HG02588 (cell line): ENCODE data around the gene ALG14.
A peak's percentile ranks its signal among the peaks of the same experiment; 100 is the strongest.
"Not testable (repeated sequence)": the region's sequence is repeated elsewhere in the genome, so short reads cannot be mapped to it uniquely, and the experiment has no call there.

Experiments
- ATAC-seq: cut with Tn5 transposase; IDR thresholded peaks from one replicate; pipeline ENCODE4 v1.9.1; 2021; ENCODE audit warnings: mild to moderate bottlenecking, moderate library complexity; ENCODE audit not compliant: unreplicated experiment

The ALG14 gene, protein sequence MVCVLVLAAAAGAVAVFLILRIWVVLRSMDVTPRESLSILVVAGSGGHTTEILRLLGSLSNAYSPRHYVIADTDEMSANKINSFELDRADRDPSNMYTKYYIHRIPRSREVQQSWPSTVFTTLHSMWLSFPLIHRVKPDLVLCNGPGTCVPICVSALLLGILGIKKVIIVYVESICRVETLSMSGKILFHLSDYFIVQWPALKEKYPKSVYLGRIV

DNA sequence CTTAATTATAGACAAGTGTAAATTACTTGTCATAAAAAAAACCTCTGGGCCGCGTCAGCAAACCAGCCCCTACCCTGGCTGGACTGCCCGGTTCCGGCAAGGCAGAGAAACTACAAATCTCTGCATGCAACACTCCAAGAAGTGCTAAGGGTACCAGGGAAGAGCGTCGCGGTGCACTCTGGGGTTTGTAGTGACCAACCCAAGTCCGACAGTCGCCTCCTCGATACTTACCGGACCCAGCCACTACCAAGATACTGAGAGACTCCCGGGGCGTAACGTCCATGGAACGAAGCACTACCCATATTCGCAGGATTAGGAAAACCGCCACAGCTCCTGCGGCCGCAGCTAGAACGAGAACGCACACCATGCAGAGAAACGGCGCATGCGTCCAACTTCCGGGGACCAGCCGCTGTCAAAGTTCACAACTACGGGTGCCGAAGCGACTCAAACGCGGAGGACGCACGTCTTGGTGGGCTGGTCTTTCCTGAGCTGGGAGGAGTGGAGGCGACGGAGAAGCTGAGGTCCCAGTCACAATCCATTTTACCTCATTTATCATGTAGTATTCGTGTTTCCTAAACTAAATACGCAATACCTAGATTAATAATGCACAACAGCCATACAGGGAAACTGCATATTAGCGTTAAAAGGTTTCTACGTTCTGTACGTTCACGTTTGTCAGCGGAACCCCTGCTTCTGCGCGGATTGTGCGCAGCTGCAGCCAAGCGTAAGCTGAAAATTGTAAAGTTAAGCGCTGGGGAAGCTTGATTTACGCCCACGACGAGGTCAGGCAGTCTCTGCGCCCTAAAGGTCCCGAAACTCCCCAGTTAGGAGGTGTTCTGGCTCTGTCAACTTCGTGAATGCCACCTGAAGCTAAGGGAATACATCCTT, at the start of gene ALG14:
ALG14 (minus strand) TSS at position 420 of the 888 bp plus-strand sequence; CDS start at position 367, 53 bp downstream.
- ATAC-seq, result peak; percentile 96

DNA sequence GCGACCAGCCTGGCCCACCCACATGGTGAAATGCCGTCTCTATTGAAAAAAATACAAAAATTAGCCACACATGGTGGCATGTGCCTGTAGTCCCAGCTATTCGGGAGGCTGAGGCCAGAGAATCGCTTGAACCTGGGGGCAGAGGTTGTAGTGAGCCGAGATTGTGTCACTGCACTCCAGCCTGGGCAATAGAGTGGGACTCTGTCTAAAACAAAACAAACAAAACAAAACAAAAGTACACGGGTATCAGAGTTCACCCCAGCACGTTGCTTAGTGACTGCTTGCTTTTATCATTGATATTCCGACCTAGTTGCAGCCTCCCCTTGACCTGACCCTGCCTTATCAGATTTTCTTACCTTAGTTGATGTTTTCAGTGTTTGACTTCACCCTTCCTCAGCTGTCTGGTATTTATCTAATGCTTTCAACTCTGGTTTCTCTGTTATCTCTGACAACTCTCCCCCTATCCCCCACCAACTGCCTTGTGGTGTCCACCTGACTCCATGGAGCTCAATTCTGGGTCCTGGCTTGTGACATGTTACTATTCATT, 49.5 kb upstream of the ALG14 start:
- ATAC-seq, result no peak

DNA sequence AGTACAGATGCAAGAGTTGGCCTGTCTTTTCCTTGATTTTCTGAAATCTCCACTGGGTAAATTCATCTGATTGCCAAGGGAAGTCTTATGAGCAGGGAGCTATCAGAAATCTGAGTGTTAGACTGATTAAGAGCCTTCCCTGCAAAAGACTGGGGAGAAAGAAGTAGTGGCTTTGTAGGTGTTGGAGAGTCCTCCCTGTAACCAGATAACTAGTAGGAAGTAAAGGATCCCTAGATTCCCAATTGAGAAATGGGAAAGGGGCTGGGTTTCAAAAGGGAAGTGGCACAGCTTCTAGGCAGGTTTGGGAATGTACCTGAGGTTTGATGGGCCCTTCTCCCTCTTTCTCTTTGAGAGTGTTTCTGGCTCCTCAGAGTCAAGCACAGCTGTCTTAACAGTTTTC, 46.5 kb upstream of the ALG14 start:
- no peak for ATAC-seq

DNA sequence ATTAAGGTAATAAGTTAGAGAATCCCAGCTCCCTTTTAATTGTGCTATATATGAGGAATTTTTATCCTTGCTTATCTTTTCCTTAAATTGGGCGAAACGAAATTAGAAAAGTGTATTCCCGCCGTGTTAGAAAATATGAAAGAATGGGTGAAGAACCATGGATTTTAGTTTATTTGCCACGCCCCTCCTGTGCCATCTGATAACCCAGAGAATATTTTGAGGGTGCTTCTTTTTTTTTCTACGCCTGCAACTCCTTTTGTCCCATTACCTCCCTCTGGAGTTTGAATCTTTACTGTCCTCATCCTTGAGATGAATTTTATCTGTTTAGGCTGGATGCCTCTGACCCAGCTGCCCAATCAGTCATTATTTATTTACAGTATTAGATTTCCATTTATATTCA, 46.0 kb upstream of the ALG14 start:
- ATAC-seq, result no peak

DNA sequence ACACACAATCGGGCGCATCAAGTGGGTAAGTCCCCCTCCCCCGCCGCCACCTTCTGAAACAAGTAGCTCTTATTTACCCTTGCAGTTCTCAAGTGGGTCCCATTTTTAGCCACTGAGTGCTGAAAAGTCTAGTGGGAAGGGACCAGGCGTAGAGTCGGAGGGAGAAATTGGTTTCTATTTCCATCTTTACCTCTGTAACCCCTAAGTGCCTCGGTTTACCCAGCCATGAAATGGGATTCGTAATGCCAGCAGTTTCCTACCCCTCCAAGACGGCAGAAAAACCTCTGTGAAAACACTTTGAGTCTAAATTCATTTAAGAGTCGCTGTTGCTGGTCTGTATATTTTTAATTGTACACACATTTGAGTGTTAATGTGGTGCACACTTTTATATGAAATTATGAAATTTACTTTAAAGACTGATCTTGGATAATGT, 45.3 kb upstream of the ALG14 start:
- no peak for ATAC-seq

DNA sequence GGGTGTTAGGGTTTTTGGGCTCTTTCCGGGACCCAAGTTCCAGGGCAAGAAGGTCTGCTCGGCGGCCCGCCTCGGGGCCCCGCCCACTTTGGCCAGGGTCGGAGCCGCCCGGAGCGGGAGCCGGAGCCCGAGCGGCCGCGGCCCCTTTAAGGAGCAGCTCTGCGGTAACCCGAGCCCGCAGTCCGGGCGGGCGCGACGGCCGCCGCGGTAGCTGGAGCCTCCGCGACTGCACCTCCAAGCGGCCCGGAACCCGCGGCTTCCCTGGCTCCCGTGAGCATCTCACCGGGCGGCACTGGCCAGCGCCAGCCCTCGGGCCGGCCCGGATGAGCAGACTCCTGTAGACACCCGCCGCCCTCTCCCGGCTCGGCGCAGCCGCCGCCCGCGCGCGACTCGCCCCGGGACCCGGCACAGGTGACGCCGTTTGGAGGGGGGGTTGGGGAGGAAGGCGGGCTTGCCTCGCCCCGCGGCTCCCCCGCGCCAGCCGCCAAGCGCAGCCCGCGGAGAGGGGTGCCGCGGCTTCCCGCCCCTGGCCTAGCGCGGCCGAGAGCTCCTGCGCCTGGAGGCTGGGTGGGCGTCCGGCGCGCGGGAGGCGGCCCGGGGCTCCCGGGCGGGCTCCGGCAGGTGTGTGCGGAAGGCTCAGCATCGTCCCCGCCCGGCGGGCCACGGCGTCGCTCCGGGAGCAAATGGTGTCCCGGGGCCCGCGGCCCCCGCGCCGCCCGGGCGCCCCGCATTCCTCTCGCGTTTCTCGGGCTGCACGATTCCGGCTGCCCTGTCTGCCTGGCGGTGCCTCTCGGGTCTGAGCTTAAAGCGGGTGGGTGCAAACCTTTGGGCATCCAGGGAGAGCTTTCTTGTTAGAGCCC, 44.7 kb upstream of the ALG14 start, which contains the start of gene TLCD4:
TLCD4 (plus strand) TSS at position 149 of the 860 bp plus-strand sequence. CDS start 26,547 bp downstream, outside the sequence.
- peak; percentile 56 for ATAC-seq

DNA sequence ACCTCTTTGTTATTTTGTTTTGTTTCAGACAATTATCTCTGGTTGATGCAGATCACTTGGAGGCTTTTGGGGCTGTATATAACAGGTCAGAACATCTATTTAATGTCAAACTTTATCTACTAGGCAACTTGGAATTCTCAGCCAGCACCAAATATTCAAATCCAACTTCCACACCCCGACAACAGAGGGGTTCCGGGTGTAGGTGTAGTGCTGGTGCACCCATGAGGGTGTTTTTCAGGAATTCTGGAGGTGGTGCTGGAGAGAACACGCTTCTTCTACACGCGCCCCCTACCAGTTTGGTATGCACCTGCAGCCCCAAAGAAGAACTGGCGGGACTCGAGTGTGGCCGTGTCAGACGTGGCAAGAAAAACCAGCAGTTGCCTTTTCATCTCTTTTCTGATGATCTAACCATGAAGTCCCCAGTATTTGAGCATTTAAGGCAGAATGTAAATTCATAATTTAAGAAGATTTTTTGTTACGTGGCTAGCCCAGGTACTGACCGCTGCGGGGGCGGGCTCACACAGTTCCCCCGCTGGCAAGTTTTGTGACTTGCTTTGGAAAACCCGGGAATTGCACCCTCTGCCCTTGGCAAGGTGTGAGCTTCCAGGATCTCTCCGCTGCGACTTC, 43.9 kb upstream of the ALG14 start:
- peak; percentile 53 for ATAC-seq

DNA sequence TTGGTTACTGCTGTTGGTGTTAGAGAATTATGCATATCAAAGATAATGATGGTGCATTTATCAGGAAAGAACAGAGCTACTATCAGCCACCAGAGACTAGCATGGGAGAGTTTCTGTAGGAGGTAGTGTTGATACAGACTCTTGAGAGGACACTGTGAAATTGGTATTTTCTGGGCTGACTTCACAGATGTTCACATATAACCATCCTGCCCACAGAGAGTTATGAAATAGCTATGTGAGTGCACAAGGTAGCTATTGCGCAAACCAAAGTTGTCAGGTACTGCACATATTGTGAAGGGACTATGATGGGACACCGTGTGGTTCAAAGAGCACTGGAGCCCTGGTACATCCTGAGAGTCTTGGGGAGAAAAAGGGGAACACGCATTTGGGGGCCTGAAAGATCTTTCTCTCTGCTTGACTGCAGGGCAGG, 43.0 kb upstream of the ALG14 start:
- no peak for ATAC-seq

DNA sequence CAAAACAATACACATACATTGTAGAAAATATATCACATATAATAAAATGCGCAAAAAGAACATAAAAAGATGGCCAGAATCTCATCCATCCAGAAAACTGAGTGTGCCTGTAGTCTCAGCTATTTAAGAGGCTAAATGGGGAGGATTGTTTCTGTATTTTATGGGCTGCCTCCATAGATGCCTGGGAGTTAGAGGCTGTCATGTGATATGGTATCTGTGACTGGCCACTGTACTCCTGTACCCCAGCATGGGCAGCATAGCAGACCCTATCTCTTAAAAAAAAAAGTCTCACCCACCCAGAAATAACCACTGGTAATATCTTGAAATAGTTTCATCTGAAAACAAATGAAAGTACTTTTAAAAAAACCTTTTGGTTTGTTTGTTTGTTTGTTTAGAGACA, 40.9 kb upstream of the ALG14 start:
- ATAC-seq, result no peak

DNA sequence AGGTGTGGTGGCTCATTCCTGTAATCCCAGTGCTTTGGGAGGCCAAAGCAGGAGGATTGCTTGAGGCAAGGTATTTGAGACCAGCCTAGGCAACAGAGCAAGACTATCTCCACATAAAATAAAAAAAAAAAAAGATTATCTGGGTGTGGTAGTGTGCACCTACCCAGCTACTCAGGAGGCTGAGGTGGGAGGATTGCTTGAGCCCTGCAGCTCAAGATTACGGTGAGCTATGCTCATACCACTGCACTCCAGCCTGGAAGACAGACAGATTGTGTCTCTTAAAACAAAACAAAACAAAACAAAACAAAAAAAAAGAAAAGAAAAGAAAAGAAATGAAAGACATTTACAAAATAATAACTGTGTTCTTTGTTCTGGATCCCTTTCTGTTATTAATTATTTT, 38.3 kb upstream of the ALG14 start:
- ATAC-seq, result no peak

DNA sequence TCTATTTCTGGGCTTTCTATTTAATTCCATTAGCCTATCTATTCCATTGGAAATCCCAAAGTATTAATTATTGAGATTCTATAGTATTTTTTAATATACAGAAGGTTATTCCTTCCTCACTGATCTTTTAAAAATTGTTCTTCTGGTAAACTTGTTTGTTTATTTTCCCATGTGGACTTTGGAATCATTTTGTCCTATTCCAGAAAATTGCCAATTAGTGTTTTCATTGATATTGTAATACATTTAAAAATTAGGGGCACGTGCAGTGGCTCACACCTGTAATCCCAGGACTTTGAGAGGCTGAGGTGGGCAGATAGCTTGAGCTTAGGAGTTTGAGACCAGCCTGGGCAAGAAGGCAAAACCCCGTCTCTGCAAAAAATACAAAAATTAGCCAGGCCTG, 36.0 kb upstream of the ALG14 start:
- ATAC-seq, result no peak

DNA sequence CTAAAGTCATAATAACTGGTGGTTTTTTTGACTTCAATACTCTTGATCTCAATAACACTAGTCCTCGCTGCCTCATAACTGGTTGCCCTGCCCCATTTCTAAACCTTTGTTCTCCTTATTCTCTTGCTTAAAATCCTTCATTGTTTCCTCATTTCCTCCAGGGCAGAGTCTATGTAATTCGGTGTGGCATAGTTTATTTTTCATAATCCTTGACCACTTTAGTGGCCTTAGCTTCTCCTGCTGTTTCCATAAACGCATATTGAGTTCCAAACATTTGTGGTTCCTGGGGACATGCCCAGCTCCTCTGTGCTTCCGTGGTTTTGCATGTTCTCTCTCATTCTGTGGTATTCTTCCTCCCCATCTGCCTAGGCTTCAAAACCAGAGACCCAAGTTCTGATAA, 25.4 kb upstream of the ALG14 start:
- no peak for ATAC-seq

DNA sequence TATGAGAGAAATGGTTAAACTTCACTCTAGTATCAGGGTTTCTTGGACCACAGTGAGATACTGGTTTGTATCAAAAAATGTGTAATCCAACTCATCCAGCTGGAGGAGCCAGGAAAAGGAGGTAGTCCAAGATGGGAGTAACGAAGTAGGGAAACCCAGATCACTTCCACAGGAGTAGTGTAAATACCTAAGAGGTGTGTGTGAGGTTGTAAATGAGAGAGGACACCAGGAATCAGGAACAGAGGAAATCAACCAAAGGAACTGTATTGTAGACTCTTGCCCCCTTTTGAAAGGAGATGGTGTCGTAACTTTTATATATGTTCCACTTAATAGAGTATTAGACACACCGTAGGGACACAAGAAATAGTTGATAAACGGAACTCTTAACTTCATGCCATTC, 24.7 kb upstream of the ALG14 start:
- no peak for ATAC-seq

DNA sequence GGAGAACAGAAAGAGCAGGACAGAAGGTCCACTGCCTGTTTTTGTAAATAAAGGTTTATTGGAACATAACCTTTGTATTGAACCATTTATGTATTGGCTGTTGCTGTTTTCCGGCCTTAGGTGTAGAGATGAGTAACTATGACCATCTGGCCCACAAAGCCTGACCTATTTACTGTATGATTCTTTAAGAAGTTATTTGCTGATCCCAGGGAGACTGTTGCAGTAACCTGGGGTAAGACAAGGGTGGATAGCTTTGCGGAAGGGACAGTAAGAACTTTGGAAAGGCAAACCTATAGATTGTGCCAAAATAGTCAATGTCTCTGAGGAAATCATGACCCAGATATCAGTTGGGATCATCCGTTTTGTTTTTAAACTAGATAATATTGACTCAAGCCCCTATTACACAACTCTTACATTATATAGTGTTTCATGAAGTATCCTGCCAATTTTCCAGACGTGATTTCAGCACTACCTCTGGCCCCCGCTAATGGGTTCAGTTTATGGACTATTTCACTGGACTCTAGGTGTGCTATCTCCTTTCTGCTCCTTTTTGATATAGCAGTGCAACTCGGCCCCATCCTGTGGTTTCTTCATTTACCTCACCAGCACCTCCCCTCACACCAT, 23.6 kb upstream of the ALG14 start:
- no peak for ATAC-seq

DNA sequence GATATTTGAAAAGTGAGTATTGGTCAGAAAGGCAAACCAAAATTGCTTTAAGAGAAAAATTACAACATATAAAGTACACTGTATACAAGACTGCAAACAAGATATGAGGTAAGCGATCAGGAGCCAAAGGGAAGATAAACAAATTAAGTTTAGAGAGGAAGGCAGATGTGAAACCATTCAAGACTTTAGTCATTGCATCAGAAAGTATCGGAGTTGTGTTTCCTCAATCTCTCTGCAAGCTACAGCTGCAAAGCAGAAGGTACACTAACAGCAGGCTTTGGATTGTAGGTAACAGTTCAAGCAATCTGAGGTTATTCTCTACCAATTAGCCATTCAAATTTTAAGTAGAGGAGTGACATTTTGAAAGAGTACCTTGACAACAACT, 23.1 kb upstream of the ALG14 start:
- peak; percentile 94 for ATAC-seq

DNA sequence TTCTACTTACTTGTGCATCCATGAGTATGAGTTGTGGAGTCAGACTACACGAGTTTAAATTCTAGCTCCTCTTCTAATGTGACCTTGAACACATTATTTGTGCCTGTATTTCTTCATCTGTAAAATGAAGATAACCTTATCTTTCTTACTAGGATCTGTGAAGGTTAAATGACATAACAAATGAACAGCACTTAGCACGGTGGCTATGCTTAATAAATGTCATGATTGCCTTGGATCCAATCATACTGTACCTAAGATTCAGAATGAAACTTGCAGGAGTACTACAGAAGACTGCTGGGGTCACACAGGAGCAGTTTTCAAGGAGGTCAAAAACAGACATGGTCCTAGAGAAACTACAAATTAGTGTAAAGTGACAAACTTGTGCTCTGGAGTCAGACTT, 22.2 kb upstream of the ALG14 start:
- no peak for ATAC-seq

DNA sequence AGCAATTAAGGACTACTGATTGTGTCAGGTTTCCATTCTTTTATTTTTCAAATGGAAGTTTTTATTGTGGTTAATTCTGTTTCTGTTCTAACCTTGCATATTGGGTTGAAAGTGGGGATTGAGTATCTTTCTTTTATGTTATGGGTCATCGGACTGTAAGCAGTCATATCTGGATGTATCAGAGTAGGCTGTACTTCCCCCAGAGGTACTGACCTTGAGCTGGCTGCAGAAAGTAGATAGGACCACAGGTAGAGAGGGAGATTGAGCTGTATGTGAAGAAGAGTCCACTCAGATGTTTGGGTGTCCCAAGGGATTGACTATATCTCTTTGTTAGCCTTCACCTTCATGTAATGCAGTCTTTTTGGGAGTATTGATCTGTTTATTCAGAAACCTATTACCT, 20.5 kb upstream of the ALG14 start:
- ATAC-seq, result no peak

DNA sequence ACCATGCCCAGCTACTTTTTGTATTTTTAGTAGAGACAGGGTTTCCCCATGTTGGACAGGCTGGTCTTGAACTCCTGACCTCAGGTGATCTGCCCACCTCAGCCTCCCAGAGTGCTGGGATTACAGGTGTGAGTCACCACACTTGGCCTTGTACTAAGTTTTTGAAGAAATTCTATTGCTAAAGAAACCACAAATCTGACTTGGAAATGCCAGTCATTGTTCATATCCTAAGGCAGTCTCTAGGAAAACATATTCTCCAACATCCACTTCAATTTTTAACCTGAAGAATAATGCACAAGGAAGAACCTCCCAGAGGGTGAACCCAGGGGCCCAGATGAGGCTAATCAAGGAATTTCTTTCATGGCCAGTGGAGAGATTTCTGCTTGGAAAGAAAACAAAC, 20.1 kb upstream of the ALG14 start:
- ATAC-seq, result not testable (repeated sequence)

DNA sequence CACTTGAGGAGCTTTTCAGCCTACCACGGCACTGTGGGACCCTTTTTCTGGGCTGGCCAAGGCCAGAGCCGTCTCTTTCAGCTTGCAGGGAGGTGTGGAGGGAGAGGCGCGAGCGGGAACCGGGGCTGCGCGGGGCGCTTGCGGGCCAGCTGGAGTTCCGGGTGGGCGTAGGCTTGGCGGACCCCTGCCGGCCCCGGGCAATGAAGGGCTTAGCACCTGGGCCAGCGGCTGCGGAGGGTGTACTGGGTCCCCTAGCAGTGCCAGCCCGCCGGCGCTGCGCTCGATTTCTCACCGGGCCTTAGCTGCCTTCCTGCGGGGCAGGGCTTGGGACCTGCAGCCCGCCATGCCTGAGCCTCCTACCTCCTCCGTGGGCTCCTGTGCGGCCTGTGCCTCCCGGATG, 18.5 kb upstream of the ALG14 start:
- not testable (repeated sequence) for ATAC-seq

DNA sequence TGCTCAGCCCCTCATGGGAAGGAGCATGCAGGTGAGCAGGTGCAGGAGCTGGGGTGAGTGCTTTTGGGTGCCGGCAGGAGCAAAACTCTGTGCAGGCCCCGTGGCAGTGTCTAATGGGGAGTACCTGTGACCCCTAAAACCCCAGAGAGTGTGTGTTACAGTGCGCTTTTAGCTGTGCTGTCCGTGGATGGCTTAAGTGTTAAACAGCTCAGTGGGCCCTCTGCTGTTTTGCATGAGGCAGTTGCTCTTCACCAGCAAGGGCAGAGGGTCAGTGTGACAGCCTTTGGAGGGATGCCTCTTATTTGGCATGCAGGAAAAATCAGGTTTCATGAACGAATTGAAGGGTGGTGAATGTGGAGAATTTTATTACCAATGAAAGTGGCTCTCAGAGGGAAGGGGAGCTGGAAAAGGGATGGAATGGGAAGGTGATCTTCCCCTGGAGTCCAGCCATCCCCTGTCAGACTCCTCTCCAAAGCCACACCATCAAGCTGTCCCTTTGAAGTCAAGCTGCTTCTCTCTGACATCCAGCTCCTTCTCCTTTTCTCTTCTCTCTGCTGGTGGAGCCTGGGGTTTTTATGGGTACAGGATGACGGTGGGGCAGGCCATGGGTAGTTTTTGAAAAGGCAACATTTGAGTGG, 17.0 kb upstream of the ALG14 start:
- ATAC-seq, result no peak
